OCI-LY1 (cell line): ENCODE measurements around the gene PPFIA4.

Source experiments
- H2AFZ ChIP-seq: fragments of 200-600 bp; sonication (generic), shearing (Covaris generic); 2 replicates; pipeline ENCODE4 v1.6.0; 2014; ENCODE audit warnings: antibody characterized with exemption, mild to moderate bottlenecking, low read length
- H3F3A ChIP-seq: fragments of 200-600 bp; sonication (generic), shearing (Covaris generic); 2 replicates; pipeline ENCODE4 v1.6.0; 2014; ENCODE audit warnings: mild to moderate bottlenecking, antibody characterized with exemption, low read length, moderate library complexity; ENCODE audit not compliant: insufficient read depth
- H3K27ac ChIP-seq: fragments of 200-600 bp; sonication (generic); 2 replicates; pipeline ENCODE4 v1.5.1; 2014; ENCODE audit warnings: low read length, mixed run types, mild to moderate bottlenecking, low read depth; ENCODE audit not compliant: poor library complexity, severe bottlenecking
- H3K27me3 ChIP-seq: fragments of 200-600 bp; sonication (generic); 2 replicates; pipeline ENCODE4 v1.6.0; 2014; ENCODE audit warnings: antibody characterized with exemption, mild to moderate bottlenecking, low read length, moderate library complexity; ENCODE audit not compliant: insufficient read depth
- H3K36me3 ChIP-seq: fragments of 200-600 bp; sonication (generic); 2 replicates; pipeline ENCODE4 v1.6.1; 2014; ENCODE audit warnings: mild to moderate bottlenecking, antibody characterized with exemption, low read length, moderate library complexity, mixed read lengths; ENCODE audit not compliant: insufficient read depth
- H3K4me1 ChIP-seq: fragments of 200-600 bp; sonication (generic); 2 replicates; pipeline ENCODE4 v1.5.1; 2014; ENCODE audit warnings: mild to moderate bottlenecking, low read length, moderate library complexity; ENCODE audit not compliant: insufficient read depth, severe bottlenecking
- H3K4me2 ChIP-seq: fragments of 200-600 bp; sonication (generic), shearing (Covaris generic); 2 replicates; pipeline ENCODE4 v1.6.1; 2014; ENCODE audit warnings: low read length
- H3K4me3 ChIP-seq: fragments of 200-600 bp; sonication (generic); 2 replicates; pipeline ENCODE4 v1.5.1; 2014; ENCODE audit warnings: low read length, low read depth, mild to moderate bottlenecking, mixed read lengths; ENCODE audit not compliant: poor library complexity, severe bottlenecking
- H3K79me2 ChIP-seq: fragments of 200-600 bp; shearing (Covaris generic); 2 replicates; pipeline ENCODE4 v1.6.1; 2016; ENCODE audit warnings: mixed run types, low read length, mixed read lengths; ENCODE audit not compliant: insufficient read depth
- H3K9ac ChIP-seq: fragments of 200-600 bp; sonication (generic), shearing (Covaris generic); 2 replicates; pipeline ENCODE4 v1.6.1; 2014; ENCODE audit warnings: mild to moderate bottlenecking, low read length, mixed read lengths
- H3K9me2 ChIP-seq: fragments of 200-600 bp; sonication (generic), shearing (Covaris generic); 2 replicates; pipeline ENCODE4 v1.6.1; 2014; ENCODE audit warnings: low read depth, mild to moderate bottlenecking, low read length, mixed read lengths
- H3K9me3 ChIP-seq: fragments of 200-600 bp; shearing (Covaris generic); 2 replicates; pipeline ENCODE4 v1.6.1; 2014; ENCODE audit warnings: low read length, mixed read lengths
- H4K20me1 ChIP-seq: fragments of 200-600 bp; sonication (generic), shearing (Covaris generic); 2 replicates; pipeline ENCODE4 v1.6.0; 2016; ENCODE audit warnings: mild to moderate bottlenecking, low read length; ENCODE audit not compliant: insufficient read depth
- EZH2 ChIP-seq: fragments of 200-600 bp; sonication (generic), shearing (Covaris generic); IDR thresholded peaks from 2 replicates; pipeline ENCODE4 v1.8.0; 2017; ENCODE audit warnings: borderline replicate concordance, mixed run types, mild to moderate bottlenecking, antibody characterized with exemption, low read length, moderate library complexity, mixed read lengths
- TF ChIP-seq, protein P1 (sequence below): fragments of 200-600 bp; sonication (generic), shearing (Covaris generic); IDR thresholded peaks from 2 replicates; pipeline ENCODE4 v1.5.1; 2017; ENCODE audit warnings: mild to moderate bottlenecking, antibody characterized with exemption, low read length, moderate library complexity, mixed read lengths

Gene PPFIA4

GRCh38 chr1:203041351-203041932 lies 15.2 kb downstream of the PPFIA4 start:
- Histone ChIP-seq H3K27ac (no peak overlapping the region), H3K36me3 (no peaks in the 10 kb centered on the region), H2AFZ (no peak overlapping the region), H3F3A (no peaks in the 10 kb centered on the region), H3K9ac (no peak overlapping the region), H3K4me3 (no peak overlapping the region), H3K4me1 (no peaks in the 10 kb centered on the region), H3K9me3 (no peaks in the 10 kb centered on the region), H3K79me2 (no peaks in the 10 kb centered on the region), H3K27me3 (no peaks in the 10 kb centered on the region; the same call in 1 of the 2 replicates), H3K9me2 (no peaks in the 10 kb centered on the region), H3K4me2 (no peak overlapping the region), H4K20me1 (no peaks in the 10 kb centered on the region)
- no peak for TF ChIP-seq EZH2
- TF ChIP-seq, protein P1, sequence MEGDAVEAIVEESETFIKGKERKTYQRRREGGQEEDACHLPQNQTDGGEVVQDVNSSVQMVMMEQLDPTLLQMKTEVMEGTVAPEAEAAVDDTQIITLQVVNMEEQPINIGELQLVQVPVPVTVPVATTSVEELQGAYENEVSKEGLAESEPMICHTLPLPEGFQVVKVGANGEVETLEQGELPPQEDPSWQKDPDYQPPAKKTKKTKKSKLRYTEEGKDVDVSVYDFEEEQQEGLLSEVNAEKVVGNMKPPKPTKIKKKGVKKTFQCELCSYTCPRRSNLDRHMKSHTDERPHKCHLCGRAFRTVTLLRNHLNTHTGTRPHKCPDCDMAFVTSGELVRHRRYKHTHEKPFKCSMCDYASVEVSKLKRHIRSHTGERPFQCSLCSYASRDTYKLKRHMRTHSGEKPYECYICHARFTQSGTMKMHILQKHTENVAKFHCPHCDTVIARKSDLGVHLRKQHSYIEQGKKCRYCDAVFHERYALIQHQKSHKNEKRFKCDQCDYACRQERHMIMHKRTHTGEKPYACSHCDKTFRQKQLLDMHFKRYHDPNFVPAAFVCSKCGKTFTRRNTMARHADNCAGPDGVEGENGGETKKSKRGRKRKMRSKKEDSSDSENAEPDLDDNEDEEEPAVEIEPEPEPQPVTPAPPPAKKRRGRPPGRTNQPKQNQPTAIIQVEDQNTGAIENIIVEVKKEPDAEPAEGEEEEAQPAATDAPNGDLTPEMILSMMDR, result no peak

GRCh38 chr1:203043830-203044545 lies 17.7 kb downstream of the PPFIA4 start:
- H3K27ac ChIP-seq, result no peak overlapping the region

GRCh38 chr1:203044546-203045250 lies 18.4 kb downstream of the PPFIA4 start:
- H3F3A ChIP-seq, result no peaks in the 10 kb centered on the region
- no peak overlapping the region for H3K4me2 ChIP-seq
- no peaks in the 10 kb centered on the region for H4K20me1 ChIP-seq
- H3K27me3 ChIP-seq, result no peaks in the 10 kb centered on the region; the same call in 1 of the 2 replicates
- no peaks in the 10 kb centered on the region for H3K36me3 ChIP-seq
- H3K9me3 ChIP-seq, result no peaks in the 10 kb centered on the region
- no peak overlapping the region for H3K4me3 ChIP-seq
- no peaks in the 10 kb centered on the region for H3K9me2 ChIP-seq
- H3K27ac ChIP-seq, result no peak overlapping the region
- H3K9ac ChIP-seq, result no peak overlapping the region
- H3K79me2 ChIP-seq, result no peaks in the 10 kb centered on the region
- TF ChIP-seq EZH2, result no peak
- no peak overlapping the region for H2AFZ ChIP-seq
- no peaks in the 10 kb centered on the region for H3K4me1 ChIP-seq

More at GRCh38 chr1:203043830-203044545, 17.7 kb downstream of the PPFIA4 start:
- no peak overlapping the region for H3K4me2 ChIP-seq
- no peaks in the 10 kb centered on the region for H3K9me2 ChIP-seq
- no peaks in the 10 kb centered on the region for H3F3A ChIP-seq
- no peaks in the 10 kb centered on the region for H3K79me2 ChIP-seq
- H2AFZ ChIP-seq, result no peak overlapping the region
- H3K27me3 ChIP-seq, result no peaks in the 10 kb centered on the region; the same call in 1 of the 2 replicates
- H3K4me1 ChIP-seq, result no peaks in the 10 kb centered on the region
- no peaks in the 10 kb centered on the region for H4K20me1 ChIP-seq
- no peaks in the 10 kb centered on the region for H3K36me3 ChIP-seq
- H3K9ac ChIP-seq, result no peak overlapping the region
- H3K9me3 ChIP-seq, result no peaks in the 10 kb centered on the region
- no peak overlapping the region for H3K4me3 ChIP-seq
- TF ChIP-seq EZH2, result no peak
- TF ChIP-seq, protein P1, result no peak
